NCI-H2196 treated with DMSO at 0.1 percent for 48 hours (cell line): Measurements from ENCODE around the gene FMNL2.

Source experiments
- DNase-seq: peaks from one replicate; lab custom pipeline; 2025; ENCODE audit not compliant: unreplicated experiment; lab: John Stamatoyannopoulos, UW

Gene FMNL2

DNA sequence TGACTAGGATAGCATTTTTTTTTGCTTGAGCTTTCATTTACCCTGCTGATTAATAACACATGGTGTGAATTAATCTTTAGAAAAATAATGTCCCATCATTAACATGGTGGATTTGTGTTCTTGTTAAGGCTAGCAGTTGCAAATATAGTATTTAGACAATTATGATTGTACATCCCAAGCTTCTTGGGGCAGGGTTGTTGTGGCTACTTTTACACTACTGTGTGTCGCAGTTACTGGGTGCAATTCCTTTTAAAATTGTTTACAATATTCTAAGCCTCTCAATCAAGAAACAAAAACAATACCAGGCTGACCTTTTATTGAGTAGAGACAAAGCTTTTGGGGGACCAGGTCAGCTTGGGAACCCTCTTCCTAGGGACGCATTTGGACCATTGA is 2.5 kb downstream of the FMNL2 start:
- DNase-seq = no peak

DNA sequence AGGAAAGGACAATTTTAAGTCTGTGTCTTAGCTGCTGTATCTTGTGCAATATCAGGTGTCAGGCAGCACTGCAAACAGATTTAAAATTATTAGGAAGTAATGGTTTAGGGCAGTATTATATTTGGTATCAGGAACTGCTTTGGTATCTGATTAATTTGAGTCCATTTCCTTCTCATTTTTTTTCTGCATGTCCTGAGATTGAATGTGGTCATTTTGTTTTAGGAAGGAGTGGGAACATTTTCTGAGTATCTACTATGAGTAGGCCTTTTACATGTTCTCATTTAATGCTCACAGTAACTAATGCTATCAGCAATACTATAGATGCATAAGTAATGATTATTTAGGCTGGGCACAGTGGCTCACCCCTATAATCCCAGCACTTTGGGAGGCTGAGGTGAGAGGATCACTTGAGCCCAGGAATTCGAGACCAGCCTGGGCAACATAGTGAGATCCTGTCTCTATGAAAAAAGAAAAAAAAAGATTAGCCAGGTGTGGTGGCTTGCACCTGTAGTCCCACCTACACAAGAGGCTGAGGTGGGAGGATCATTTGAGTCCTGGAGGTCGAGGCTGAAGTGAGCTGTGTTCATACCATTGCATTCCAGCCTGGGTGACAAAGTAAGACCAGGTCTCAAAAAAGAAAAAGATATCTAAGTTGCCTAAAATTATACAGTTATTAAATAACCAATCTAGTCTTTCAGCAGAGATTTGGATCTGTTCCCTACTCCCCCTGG is 4.7 kb downstream of the FMNL2 start:
- DNase-seq = no peak

DNA sequence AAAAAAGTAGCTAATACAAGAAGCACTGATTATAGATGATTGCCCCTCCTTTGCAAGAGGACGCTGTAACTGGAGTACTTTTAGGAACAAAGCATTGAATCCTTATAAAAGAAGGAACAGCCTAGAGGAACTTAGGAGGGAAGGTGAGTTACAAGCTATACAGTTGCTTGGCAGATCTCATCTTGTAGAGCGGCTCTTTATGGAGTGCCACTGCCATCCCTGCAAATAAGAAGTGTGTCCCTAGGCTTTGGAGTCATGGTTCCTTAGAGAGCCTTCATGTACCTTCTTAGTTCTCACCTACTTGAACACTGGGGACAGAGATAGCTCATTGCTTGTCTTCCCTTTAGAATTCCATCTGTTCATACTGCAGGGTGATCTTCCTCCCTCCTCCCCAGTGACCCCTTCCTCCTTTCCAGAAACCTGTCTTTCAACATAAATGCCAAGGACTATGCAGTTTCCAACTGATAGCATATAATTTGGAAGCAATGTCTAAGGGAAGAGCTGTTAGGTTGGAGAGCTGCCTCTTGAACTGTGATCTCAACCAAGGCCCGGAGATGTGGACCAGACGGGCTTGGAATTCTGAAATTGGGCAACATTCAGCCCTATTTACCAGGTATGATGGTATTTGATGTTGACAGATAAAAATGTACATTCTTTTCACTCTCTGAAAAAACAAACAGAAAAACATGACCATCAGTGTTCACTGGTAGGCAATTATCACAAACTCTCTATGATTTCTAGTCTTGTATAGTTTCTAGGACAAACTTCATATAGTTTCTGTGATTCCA is 7.5 kb downstream of the FMNL2 start:
- DNase-seq = no peak

DNA sequence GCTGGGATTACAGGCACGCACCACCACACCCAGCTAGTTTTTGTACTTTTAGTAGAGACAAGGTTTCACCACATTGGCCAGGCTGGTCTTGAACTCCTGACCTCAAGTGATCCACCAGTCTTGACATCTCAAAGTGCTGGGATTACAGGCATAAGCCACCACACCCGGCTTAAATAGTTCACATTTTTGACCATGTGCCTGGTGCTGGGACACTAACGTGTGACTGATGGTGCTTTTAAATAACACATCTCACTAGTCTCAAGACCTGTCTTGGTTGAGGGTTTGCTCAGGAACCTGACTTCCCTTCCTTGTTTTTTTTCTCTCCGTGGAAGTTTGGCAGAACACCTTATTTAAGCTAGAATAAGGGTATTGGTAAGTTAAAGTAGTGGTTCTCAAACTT is 8.5 kb downstream of the FMNL2 start:
- DNase-seq = no peak

DNA sequence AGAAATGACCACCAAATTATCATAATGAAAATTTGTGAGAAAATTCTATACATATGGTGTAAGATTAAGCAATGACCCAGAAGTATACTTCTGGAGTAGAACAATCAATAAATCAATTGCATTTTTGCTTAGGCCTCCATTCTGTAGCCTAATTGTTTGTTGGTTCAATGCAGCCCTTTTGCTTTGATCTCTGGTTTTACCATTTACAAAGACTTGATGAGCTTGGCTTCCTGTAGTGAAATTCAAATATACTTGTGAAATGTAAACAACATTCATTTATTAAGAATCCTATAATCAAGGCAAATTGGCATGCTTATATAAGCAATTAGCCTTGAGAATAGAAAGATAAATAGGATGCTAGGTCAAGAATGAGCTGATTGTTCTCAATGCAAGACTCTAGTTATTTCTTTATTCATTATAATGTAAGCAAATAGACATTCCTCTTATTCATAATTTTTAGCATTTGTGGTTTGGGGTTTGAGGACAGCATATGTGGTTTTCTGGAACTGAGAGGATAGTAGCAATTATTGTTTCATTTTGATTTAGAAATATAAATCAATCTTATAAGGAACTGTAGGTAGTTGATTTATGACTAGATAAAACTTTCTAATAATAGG is 9.7 kb downstream of the FMNL2 start:
- DNase-seq = no peak

DNA sequence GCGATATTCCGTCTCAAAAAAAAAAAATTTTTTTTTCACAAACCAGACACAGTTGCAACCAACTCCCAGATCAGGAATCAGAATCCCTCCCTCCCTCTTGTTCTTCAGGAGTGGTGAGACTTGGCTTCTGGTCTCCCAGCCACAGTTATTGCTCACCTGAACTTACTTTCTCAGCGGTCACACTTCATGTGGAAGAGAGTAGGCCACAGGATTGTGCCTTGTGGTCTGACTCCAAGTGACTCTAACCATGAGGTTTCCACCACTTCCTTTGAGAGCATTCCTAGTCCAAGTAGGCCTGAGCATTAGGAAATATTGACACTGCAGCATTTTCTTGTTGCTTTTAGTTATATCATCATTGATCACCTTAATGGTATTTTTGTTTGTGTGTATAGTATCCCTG is 12.1 kb downstream of the FMNL2 start:
- DNase-seq = no peak

DNA sequence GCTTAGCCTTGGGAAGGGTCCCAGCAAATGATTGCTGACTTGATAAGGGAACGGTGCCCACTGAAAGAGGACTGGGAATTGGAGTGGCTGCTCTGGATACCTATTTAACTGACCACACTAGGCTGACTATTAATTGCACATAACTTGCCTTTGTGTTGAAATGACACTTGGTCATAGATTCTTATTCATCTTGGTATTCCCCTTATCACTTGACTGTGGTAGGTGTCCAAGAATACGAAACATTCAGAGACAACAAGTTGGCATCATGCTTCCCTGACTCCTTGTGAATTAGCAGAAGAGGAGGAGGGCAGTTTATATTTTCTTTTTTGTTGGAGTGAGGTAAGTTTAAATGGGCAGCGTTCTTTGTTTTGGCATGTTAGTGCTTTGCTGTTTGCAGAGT is 13.4 kb downstream of the FMNL2 start:
- no peak for DNase-seq

DNA sequence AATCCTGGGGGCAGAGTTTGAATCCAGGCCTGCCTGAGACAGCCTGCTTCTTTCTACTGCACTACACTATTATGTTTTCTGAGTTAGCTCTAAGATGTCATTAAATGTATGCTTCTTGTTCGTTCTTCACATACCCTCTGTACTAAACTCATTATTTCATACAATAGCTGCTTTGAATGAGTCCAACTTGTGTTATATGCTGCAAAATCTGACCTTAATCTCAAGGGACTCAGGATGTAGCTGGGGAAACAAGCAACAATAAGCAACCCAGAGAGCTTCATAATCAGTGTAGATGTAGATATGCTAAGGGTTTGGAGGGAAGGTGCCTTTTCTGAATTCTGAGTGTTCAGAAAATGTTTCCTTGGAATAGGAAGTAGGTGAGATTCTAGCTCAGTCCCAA is 14.4 kb downstream of the FMNL2 start:
- DNase-seq = no peak

DNA sequence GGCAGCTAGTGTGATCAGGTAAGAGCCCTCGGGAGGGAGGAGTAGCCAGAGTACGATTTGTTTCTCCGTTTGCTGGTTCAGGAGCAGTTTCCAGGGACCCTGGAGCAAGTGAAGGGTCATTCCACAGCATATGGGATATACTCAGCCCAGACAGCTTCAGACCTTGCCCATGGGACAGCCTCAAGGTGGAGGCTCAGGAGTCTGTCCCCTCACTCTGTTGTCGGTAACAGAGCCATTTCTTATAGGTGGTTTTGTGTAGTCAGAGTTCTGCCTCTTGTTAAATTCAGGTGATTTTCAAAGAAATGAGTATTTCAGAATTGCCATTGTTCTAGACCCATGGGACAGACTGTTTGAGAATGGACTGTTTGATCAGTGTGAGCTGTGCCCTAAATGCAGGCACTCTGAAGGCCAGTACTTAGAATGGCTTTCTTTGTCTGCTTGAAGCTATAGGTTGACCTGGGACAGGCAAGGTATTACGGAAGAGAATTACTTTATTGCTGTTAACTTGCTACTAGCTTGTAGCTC is 15.2 kb downstream of the FMNL2 start:
- no peak for DNase-seq

DNA sequence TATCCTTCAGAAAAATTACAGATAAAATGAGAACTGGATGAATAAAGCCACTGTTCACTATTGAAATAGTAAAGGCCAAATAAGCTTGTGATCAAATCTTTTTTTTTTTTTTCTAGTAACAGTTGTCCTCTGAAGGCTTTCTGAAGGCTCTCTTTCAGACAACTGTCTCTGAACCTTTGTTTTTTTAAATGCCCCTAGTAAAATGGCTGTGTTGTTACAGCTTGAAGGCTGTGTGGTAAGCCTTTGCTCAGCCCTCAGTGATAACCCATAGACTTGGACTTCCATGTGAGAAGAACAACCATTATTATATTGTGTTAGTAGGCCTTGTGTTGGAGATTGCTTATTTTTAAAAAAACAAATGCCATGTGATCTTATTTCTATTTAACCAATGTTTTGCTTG is 17.6 kb downstream of the FMNL2 start:
- no peak for DNase-seq

DNA sequence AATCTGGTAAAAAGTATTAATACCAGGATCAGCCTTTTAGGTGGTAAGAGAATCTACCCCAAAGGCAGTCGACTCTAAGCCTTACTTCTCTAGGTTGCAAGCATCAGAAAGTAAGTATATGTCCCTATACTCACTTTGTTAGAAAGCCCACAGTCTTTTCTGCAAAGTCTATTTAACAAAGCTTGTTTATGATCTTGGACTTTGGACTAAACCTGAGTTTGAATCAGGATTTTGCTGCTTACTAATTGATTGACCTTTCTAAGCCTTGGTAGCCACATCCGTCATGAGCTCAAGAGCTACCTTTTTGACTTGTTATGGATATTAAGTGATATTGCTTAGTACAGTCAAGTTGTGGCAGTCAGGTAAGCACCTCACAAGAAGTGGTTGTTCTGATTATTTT is 18.4 kb downstream of the FMNL2 start:
- DNase-seq = no peak

DNA sequence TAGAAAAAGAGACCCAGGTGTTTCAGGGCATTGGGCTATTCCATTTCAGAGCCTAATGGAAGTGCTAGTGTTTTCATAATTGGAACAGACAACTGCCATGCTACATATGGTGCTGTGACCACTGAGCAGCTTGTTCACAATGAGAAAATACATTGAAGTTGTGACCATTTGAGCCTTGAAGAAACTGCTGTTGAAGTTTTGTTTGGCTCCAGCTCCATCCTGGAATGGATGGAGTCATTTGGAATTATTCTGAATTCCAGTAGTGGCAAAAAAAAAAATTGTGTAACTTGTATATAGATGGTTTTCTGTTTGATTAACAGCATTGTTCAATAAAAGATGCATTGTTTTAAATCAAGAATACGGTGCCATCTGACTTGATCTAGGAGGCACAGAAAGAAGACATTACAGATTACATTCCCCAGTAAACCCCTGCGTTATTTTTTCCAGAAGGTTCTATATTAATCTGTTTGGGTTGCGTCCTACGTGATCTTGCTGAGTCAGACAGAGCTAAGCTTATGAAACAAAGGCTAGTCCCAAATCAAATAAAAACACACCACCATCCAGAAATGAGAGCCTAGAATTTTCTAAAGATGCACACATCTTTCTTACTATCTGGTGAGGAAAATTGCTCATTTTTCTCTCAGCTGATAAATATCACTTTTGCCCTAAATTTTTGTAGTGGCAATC is 19.2 kb downstream of the FMNL2 start:
- no peak for DNase-seq

DNA sequence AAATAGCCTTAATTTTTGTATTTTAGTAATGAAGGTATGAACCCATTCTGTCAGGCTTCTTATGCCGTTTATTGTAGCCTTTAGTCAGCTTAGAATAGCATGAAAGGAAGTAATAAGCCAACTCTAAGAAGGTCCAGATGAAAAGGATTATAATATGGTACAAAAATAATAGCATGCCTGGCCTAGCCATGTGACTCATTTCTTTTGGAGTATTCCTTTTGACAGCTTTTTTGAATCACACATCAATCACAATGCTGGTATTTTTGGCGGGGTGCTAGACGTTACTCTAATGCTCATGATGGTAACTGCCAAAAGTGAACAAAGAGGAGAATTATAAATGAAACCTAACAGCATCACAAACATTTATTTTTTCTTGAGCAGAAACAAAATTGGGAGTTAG is 19.9 kb downstream of the FMNL2 start:
- no peak for DNase-seq

DNA sequence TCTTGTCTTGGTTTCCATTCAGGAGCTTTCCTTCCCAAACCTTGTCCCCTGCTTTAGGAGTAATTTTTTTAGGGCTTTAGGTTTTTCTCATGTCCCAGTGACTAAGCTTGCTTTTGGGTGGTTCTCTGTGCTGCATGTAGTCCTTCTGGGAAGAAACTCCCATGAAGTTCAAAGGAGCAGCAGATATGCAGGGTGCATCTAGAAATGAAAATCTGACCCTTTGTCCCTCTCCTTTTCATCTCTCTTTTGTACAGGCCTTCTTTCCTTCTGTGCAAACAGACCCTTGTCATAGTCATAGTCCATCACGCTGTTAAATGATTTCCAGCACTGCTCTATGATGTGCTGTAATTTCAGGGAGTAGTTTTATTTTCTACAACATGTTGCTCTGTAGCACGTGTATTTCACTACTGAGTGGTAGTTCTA is 20.4 kb downstream of the FMNL2 start:
- DNase-seq = no peak

DNA sequence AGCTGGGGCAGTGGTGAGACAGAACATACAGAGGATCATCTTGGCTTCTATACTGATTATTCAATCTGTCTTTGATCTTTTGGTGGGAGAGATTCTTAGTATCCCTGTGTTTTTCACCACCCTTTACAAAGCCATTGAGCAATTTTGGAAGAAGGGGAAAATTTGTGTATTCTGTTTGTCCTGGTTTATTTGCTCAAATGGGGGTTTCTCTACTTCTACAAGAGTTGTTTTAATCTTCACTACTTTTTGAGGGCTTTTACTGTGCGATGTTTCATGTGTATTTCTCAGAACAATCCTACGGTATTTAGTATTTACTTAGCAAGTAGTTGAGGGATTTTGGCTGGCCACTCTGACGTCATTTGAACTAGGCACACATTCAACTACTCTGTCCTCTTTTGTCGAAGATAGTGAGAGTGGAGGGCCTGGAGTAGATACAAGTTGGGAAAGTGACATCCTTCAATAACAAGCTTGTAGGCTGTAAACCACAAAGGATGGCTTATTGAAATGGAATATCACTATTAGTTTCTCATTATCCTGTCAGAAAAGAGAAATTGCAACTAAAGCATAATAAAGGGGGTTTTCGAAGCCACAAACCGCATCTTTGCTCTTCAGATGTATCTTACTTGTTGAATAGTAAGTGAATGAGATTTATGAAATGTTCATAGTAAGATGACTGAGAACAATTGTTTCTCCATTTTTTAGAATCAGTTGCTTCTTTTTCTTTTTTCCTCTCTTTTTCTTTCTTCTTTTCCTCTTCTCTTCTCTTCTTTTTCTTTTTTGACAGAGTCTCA is 24.8 kb downstream of the FMNL2 start:
- no peak for DNase-seq

DNA sequence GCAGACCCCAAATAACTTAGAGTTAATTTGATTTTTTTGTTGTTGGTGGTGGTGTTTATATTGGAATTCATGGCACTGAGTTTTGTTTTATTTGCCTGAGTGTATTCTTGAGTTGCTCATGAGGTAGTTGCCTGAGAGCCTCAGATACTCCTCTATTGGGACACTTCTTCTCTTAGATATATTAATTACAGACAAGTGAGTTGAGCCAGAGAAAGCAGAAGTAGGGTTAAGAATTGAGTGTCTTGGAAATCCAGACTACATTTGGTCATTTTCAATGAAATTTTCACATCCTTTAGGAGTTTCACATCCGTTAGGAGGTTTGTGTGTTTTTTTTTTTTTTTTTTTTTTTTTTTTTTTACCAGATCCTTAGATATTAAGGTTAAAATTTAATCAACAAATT is 29.0 kb downstream of the FMNL2 start:
- DNase-seq = no peak

DNA sequence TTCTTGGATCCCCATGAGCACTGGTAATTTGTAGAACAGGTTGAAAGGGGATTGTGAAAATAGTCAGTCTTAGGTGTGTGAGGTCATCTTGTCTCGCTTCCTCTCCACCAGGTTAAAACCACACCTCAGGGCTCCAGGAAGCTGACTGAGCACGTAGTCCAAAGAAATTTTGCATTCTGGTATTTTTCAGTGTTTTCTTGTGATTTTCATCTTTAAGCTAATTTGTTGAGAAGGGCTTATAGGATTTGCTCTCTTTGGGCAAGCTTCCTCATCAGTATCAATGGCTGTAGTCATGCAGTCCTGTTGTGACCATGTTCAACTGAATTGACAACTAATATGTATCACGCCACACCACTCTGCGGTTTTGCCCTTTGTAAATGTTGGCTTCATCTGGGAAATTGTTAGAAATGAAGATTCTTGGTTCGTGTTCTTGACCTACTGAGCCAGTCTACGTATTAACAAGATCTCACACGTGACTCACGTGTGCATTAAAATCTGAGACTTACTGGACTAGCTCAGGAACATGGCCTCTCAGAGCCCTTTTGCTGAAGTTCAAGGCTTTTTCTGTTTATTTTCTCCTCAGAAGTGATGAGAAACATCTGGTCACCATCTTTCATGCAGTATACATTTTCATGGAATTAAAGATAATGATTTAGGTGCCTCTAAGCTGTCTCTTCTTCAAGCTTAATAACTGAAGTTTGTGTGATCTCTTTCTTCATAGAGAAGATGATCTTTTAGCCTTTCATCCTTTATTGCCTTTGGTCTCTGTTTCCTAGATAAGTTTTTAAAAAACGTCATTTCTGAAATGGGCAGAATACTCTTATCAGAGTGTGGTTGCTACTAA is 32.8 kb downstream of the FMNL2 start:
- DNase-seq = no peak

DNA sequence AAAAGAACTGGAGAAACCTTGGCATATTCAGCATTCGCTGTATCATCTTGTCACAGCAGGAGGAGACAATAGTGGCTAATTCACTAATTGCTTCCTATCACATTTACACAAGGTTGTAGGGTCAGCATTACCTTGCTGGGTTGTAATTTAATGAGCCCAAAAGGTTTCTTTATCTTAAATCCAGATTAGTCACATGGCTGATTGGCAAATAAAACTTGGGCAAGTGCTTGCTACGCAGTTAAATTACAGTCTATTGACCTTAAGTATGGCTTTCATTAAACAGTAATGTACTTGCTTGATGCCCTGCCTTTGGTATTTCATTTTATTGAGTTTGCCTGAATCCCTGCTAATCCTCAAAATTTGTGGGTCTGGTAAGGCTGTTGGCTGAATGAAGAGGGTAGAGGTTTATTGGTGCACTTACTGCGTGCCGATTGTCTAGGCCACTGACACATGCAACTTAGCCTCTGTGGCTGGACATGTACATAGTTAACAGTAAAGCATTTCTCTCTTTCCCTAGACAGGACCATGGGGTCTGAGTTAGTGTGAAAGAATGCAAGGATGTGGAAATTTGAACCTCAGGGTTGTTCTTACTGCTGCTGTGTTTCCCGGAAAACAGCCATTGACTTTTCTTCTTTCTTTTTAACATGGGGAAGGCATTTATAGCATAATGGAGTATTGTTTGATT is 34.3 kb downstream of the FMNL2 start:
- DNase-seq = no peak

DNA sequence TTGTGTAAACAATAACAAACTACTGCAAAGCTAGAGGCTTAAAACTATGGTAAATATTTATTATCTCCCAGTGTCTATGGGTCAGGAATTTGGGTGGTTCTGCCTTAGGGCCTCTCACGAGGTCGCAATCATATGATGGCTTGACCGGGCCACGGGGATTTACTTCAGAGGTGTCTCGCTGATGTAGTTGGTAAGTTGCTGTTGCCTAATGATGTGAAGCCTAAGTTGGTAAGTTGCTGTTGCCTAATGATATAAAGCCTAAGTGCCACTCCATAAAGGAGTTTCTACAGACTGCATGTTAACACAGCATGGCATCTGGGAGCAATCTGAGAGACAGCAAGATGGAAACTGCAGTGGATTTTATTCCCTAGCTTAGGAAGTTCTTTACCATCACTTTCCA is 35.8 kb downstream of the FMNL2 start:
- no peak for DNase-seq
